HCT116 (cell line): Measurements from ENCODE around the gene SIVA1. TPM values are rescaled to one million over a fixed set of nuclear protein-coding genes. Genes with fewer than 3 reads are reported as not detected.

Experiments used
- ATAC-seq: fragments of 200-7000 bp; cut with Tn5 transposase; 2 replicates; pipeline ENCODE4 v1.9.1; 2020; ENCODE audit warnings: mild to moderate bottlenecking, moderate library complexity
- BruUV-seq: library from RNA; stranded (reverse); fragments of 400-500 nt; replicated peaks from 2 replicates; lab custom pipeline; 2021; lab: Mats Ljungman, UMichigan
- CTCF ChIA-PET: fragments of 300-600 bp; sonication (Branson Sonifier 250); formaldehyde crosslinking; loops from one replicate; lab custom pipeline; 2021; ENCODE audit warnings: antibody characterized with exemption; lab: Charles Lee
- POLR2A ChIA-PET: fragments of 300-600, 350-600 bp; sonication (Branson Sonifier 250); formaldehyde crosslinking; loops from one replicate; lab custom pipeline; 2021; ENCODE audit warnings: antibody characterized with exemption; lab: Charles Lee
- RAD21 ChIA-PET, 2 experiments: fragments of 300-600 bp; sonication (Branson Sonifier 250); formaldehyde crosslinking; loops; one replicate each; lab custom pipeline; 2023; ENCODE audit warnings: low total read pairs in 2 of 2; ENCODE audit not compliant: uncharacterized antibody in 2 of 2, unreplicated experiment in 2 of 2, low non-redundant PET in 1 of 2; lab: Charles Lee
- DNase-seq: peaks from one replicate; pipeline ENCODE4 v3.0.0-alpha.2; 2010; ENCODE audit warnings: low read depth, low spot score
- H2AFZ ChIP-seq: fragments of 200-600 bp; shearing (Covaris generic), sonication (generic); 2 replicates; pipeline ENCODE4 v1.6.1; 2017; ENCODE audit warnings: low read depth, mixed run types, mixed read lengths, antibody characterized with exemption, low read length; ENCODE audit not compliant: poor library complexity, severe bottlenecking
- H3K27ac ChIP-seq: 2 replicates; pipeline ENCODE4 v1.5.1; 2012; ENCODE audit warnings: low read depth, low read length
- H3K27me3 ChIP-seq: fragments of 200-600 bp; sonication (generic); 2 replicates; pipeline ENCODE4 v1.6.1; 2016; ENCODE audit warnings: mixed run types, low read length, mixed read lengths; ENCODE audit not compliant: insufficient read depth
- H3K36me3 ChIP-seq, 2 experiments: fragments of 200-500 bp in 1 of 2; fragments of 200-600 bp in 1 of 2; sonication (Bioruptor generic) in 1 of 2; sonication (generic) in 1 of 2; 2 replicates each; pipeline versions ENCODE4 v1.5.1 to v1.6.1; 2014 to 2016; ENCODE audit warnings: low read length in 2 of 2, inconsistent platforms in 1 of 2, mixed read lengths in 1 of 2, mixed run types in 1 of 2; ENCODE audit not compliant: insufficient read depth in 2 of 2, control insufficient read depth in 1 of 2
- H3K4me1 ChIP-seq, 2 experiments: fragments of 200-600 bp in 1 of 2; sonication (generic) in 1 of 2; 2 replicates each; pipeline versions ENCODE4 v1.5.1 to v1.6.1; 2012 to 2017; ENCODE audit warnings: low read length in 2 of 2, inconsistent platforms in 1 of 2, mild to moderate bottlenecking in 1 of 2, mixed read lengths in 1 of 2, mixed run types in 1 of 2, moderate library complexity in 1 of 2; ENCODE audit not compliant: insufficient read depth in 2 of 2, control insufficient read depth in 1 of 2
- H3K4me2 ChIP-seq: fragments of 200-600 bp; sonication (generic); 2 replicates; pipeline ENCODE4 v1.6.1; 2017; ENCODE audit warnings: mixed run types, low read length, mixed read lengths
- H3K4me3 ChIP-seq, 2 experiments: fragments of 200-600 bp in 1 of 2; sonication (generic) in 1 of 2; replicated peaks in 1 of 2; 2 replicates each; pipeline ENCODE4 v1.5.1; 2011 to 2016; ENCODE audit warnings: low read length in 2 of 2, control low read depth in 1 of 2, low read depth in 1 of 2, mild to moderate bottlenecking in 1 of 2, mixed read lengths in 1 of 2, mixed run types in 1 of 2
- H3K79me2 ChIP-seq: fragments of 200-600 bp; sonication (generic); 2 replicates; pipeline ENCODE4 v1.6.1; 2017; ENCODE audit warnings: mild to moderate bottlenecking, mixed run types, low read length, moderate library complexity, mixed read lengths; ENCODE audit not compliant: insufficient read depth
- H3K9ac ChIP-seq: fragments of 200-600 bp; sonication (generic); 2 replicates; pipeline ENCODE4 v1.6.1; 2016; ENCODE audit warnings: low read length, mixed read lengths
- H3K9me2 ChIP-seq: fragments of 200-600 bp; sonication (generic), shearing (Covaris generic); 2 replicates; pipeline ENCODE4 v1.6.1; 2017; ENCODE audit warnings: mixed run types, mild to moderate bottlenecking, moderate library complexity; ENCODE audit not compliant: insufficient read depth
- H3K9me3 ChIP-seq, 2 experiments: fragments of 200-500 bp in 1 of 2; fragments of 200-600 bp in 1 of 2; sonication (Bioruptor generic) in 1 of 2; sonication (generic) in 1 of 2; 2 replicates each; pipeline ENCODE4 v1.6.1; 2014 to 2017; ENCODE audit warnings: low read length in 2 of 2, mixed read lengths in 2 of 2, inconsistent platforms in 1 of 2, low read depth in 1 of 2, mild to moderate bottlenecking in 1 of 2, mixed run types in 1 of 2, moderate library complexity in 1 of 2; ENCODE audit not compliant: control insufficient read depth in 1 of 2, insufficient read depth in 1 of 2
- H4K20me1 ChIP-seq: fragments of 200-600 bp; sonication (generic), shearing (Covaris generic); 2 replicates; pipeline ENCODE4 v1.6.1; 2017; ENCODE audit warnings: mixed run types, mild to moderate bottlenecking, moderate library complexity; ENCODE audit not compliant: insufficient read depth
- CBX3 ChIP-seq: IDR thresholded peaks from 2 replicates; pipeline ENCODE4 v1.6.1; 2012; ENCODE audit warnings: low read depth
- EZH2 ChIP-seq: fragments of 200-600 bp; sonication (generic); IDR thresholded peaks from 2 replicates; pipeline ENCODE4 v1.6.1; 2017; ENCODE audit warnings: antibody characterized with exemption, mixed run types
- POLR2AphosphoS5 ChIP-seq: IDR thresholded peaks from 2 replicates; pipeline ENCODE4 v1.6.1; 2011; ENCODE audit warnings: mild to moderate bottlenecking, low read depth, low read length, moderate library complexity
- RAD21 ChIP-seq: IDR thresholded peaks from 2 replicates; pipeline ENCODE4 v1.6.1; 2012; ENCODE audit warnings: low read depth, mild to moderate bottlenecking
- REST ChIP-seq: IDR thresholded peaks from 2 replicates; pipeline ENCODE4 v1.6.1; 2012; ENCODE audit warnings: low read depth
- SIN3A ChIP-seq: IDR thresholded peaks from 2 replicates; pipeline ENCODE4 v1.6.1; 2012; ENCODE audit warnings: low read depth
- SP1 ChIP-seq: IDR thresholded peaks from 2 replicates; pipeline ENCODE4 v1.6.1; 2012; ENCODE audit warnings: low read depth
- SRF ChIP-seq: IDR thresholded peaks from 2 replicates; pipeline ENCODE4 v1.6.1; 2012; ENCODE audit warnings: low read depth
- TCF7L2 ChIP-seq: IDR thresholded peaks from 2 replicates; pipeline ENCODE4 v1.7.0; 2011; ENCODE audit warnings: borderline replicate concordance, inconsistent platforms; ENCODE audit not compliant: insufficient read depth, insufficient read length; ENCODE audit errors: extremely low read depth
- intact Hi-C: fragments of 100-400 bp; cut with micrococcal nuclease; formaldehyde crosslinking; loops from 2 replicates; pipeline ENCODE4 v1.10.0; 2022
- total RNA-seq: library from RNA; stranded (reverse); gene quantifications from one replicate; pipeline ENCODE4 v1.2.1, GENCODE V29; 2021; ENCODE audit not compliant: unreplicated experiment

Gene SIVA1
- total RNA-seq, 1 experiment from 2014 or later = 141 TPM

- Histone ChIP-seq H3K4me1 (no peaks in the 10 kb centered on the region), H2AFZ (no peak overlapping the region), H3K4me3 (no peak overlapping the region), H3K27ac (no peak overlapping the region), H3K27me3 (no peaks in the 10 kb centered on the region), H3K9me2 (no peaks in the 10 kb centered on the region), H3K79me2 (peaks cover 18% of the 10 kb centered on the region; the same call in 1 of the 2 replicates), H4K20me1 (no peaks in the 10 kb centered on the region), H3K4me2 (no peak overlapping the region), H3K9ac (no peak overlapping the region), H3K36me3 (peaks cover 0 to 3% of the 10 kb centered on the region in 2 experiments; a peak in 2 of 4 replicates), H3K9me3 (no peaks in the 10 kb centered on the region)
- DNase-seq (no peak), ATAC-seq (no peak)
- ChIA-PET RAD21 (interaction anchor here in 1 of 2 experiments (0.6 kb wide), 1 partner anchor 10 kb away, joined by 6 read pairs; no protein-coding TSS in a partner anchor), CTCF (no interaction called here), POLR2A (no interaction called here)
- no TSS peak for BruUV-seq
- TF ChIP-seq SIN3A (no peak), TCF7L2 (no peak), RAD21 (no peak), CBX3 (no peak), POLR2AphosphoS5 (no peak), REST (no peak), SRF (no peak), EZH2 (no peak), SP1 (no peak)
- intact Hi-C loops = no loop called here
Measured at GRCh38 chr14:104782086-104782807, 29.3 kb downstream of the SIVA1 start.
